GM19395 (cell line): ENCODE results near the gene SLC1A7.

Source experiments
- ATAC-seq: cut with Tn5 transposase; IDR thresholded peaks from one replicate; pipeline ENCODE4 v1.9.1; 2021; ENCODE audit warnings: mild to moderate bottlenecking, moderate library complexity; ENCODE audit not compliant: unreplicated experiment

The SLC1A7 gene

GRCh38 chr1:53117836-53118235 lies 24.6 kb downstream of the SLC1A7 start:
- no peak for ATAC-seq

GRCh38 chr1:53116933-53117600 lies 25.4 kb downstream of the SLC1A7 start:
- no peak for ATAC-seq

- ATAC-seq: no peak
These were observed 26.1 kb downstream of the SLC1A7 start for GRCh38 chr1:53116307-53116810.

- no peak for ATAC-seq
These were observed 26.8 kb downstream of the SLC1A7 start for GRCh38 chr1:53115403-53116306.

- no peak for ATAC-seq
These were observed 27.6 kb downstream of the SLC1A7 start for GRCh38 chr1:53114581-53115400.

- no peak for ATAC-seq
These were observed 28.3 kb downstream of the SLC1A7 start for GRCh38 chr1:53114090-53114489.

GRCh38 chr1:53112861-53113260 lies 29.6 kb downstream of the SLC1A7 start:
- ATAC-seq: no peak

- ATAC-seq: no peak
These were observed 30.1 kb downstream of the SLC1A7 start for GRCh38 chr1:53112271-53112774.

GRCh38 chr1:53111693-53112092 lies 30.7 kb downstream of the SLC1A7 start:
- ATAC-seq: no peak

- ATAC-seq: no peak
These were observed 31.3 kb downstream of the SLC1A7 start for GRCh38 chr1:53111073-53111556.

- ATAC-seq: no peak
These were observed 31.9 kb downstream of the SLC1A7 start for GRCh38 chr1:53110370-53111072.

GRCh38 chr1:53108646-53109580 lies 33.5 kb downstream of the SLC1A7 start:
- no peak for ATAC-seq

GRCh38 chr1:53107570-53108322 lies 34.7 kb downstream of the SLC1A7 start:
- ATAC-seq: no peak

- no peak for ATAC-seq
These were observed 35.3 kb downstream of the SLC1A7 start for GRCh38 chr1:53107090-53107489.

- no peak for ATAC-seq
These were observed 38.0 kb downstream of the SLC1A7 start for GRCh38 chr1:53104289-53104913.

- ATAC-seq: no peak
These were observed 47.9 kb downstream of the SLC1A7 start for GRCh38 chr1:53094533-53094919.

- no peak for ATAC-seq
These were observed 48.5 kb downstream of the SLC1A7 start for GRCh38 chr1:53093778-53094532.
